Measurements from ENCODE around the gene TSPEAR. TPM values are rescaled to one million over a fixed set of nuclear protein-coding genes. Genes with fewer than 3 reads are reported as not detected.

Gene TSPEAR
- total RNA-seq, 1 donor from 2014 or later = 0.34 TPM

DNA sequence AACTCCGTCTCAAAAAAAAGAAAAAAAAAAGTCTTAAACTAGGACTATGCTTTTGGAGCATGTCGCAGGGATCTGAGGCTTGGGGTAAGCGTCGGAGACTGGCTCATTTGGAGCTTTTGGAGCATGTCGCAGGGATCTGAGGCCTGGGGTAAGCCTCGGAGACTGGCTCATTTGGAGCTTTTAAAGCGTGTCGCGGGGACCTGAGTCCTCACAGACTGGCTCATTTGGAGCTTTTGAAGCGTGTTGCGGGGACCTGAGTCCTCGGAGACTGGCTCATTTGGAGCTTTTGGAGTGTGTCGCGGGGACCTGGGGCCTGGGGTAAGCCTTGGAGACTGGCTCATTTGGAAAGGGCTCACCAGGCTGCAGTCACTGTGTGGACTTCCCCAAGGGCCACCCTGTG is 13.6 kb upstream of the TSPEAR start:
- H3K36me3 Mint-ChIP-seq = no peaks in the 10 kb centered on the region
- TF ChIP-seq, protein P1, sequence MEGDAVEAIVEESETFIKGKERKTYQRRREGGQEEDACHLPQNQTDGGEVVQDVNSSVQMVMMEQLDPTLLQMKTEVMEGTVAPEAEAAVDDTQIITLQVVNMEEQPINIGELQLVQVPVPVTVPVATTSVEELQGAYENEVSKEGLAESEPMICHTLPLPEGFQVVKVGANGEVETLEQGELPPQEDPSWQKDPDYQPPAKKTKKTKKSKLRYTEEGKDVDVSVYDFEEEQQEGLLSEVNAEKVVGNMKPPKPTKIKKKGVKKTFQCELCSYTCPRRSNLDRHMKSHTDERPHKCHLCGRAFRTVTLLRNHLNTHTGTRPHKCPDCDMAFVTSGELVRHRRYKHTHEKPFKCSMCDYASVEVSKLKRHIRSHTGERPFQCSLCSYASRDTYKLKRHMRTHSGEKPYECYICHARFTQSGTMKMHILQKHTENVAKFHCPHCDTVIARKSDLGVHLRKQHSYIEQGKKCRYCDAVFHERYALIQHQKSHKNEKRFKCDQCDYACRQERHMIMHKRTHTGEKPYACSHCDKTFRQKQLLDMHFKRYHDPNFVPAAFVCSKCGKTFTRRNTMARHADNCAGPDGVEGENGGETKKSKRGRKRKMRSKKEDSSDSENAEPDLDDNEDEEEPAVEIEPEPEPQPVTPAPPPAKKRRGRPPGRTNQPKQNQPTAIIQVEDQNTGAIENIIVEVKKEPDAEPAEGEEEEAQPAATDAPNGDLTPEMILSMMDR (conservative IDR thresholded peaks at IDR 0.05) = no peak
- peaks cover 29% of the 10 kb centered on the region for H3K27me3 Mint-ChIP-seq
- DNase-seq (ENCODE audit: extremely low spot score, unreplicated experiment) = peak; percentile 43
- peaks cover 10% of the 10 kb centered on the region for H3K4me1 Mint-ChIP-seq (ENCODE audit: unreplicated experiment)
- H3K9me3 Mint-ChIP-seq = no peaks in the 10 kb centered on the region
- no peak overlapping the region for H3K4me3 Mint-ChIP-seq
- H3K27ac Mint-ChIP-seq = no peak overlapping the region

DNA sequence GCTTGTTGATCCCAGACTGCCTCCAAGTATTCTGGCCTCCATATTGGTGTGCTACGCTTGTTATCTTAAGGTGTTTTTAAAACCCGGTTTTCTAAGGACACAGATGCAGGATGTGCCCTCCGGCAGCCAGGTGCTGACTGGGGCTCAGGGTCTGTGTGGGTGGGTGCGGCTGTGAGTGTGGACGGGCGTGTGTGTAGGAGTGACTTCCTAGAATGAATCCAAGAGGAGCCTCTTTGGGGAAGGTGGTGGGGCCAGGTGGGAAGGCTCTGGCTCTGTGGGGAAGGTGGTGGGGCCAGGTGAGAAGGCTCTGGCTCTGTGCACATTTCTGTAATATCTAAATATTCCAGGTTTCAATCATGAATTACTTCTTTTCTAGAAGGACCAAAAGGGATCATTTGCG is 12.8 kb upstream of the TSPEAR start:
- Mint-ChIP-seq H3K4me3 (peak overlapping the region; percentile 45), H3K4me1 (ENCODE audit: unreplicated experiment) (peaks cover 10% of the 10 kb centered on the region), H3K27me3 (peaks cover 35% of the 10 kb centered on the region), H3K9me3 (no peaks in the 10 kb centered on the region), H3K36me3 (no peaks in the 10 kb centered on the region), H3K27ac (no peak overlapping the region)
- TF ChIP-seq, protein P1 (conservative IDR thresholded peaks at IDR 0.05) = no peak
- DNase-seq (ENCODE audit: extremely low spot score, unreplicated experiment) = peak; percentile 65

DNA sequence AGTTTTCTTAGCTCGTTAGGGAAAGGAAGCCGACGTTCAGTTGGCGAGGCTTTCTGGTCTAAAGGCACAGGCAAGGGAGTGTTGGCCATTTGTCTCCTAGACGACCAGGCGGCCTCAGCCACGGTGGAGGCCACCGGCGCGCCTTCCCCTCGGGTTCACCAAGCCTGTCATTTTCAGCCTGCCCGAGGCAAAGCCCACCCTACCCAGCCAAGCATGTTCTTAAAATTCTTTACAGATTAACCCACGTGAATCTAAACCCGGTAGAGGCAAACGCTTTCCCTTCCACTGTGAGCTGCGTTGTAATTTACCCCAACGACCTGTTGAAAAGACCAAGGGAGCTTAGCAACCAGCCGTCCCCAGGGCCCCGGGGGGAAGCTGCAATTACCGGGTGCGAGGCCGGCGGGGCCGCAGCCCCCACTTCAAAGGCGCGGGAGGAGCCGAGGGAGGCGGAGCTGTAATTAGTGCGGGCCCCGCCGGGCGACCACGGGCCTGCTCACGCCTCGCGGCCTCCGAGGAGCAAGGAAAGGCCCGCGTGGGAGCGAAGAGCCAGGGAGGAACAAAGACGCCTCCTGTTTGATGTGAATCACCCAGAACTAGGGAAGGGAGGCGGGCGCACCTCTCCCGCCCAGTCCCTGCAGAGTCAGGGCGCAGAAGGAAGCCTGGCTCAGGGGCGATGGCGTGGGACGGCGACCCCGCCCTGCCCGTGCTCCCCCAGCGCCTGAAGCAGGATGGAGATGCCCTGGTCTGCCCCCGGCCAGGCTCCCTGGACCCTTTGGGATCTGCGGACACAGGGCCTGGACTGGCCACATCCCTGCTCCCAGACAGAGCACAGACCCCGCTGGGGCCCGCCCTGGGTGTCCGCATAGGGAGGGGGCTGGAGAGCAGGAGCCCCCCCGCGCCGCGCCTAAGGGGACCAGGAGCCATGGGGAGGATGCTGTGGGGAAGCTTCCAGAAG is 12.1 kb upstream of the TSPEAR start:
- Mint-ChIP-seq H3K27ac (peak overlapping the region; percentile 83), H3K4me3 (peak overlapping the region; percentile 74), H3K9me3 (no peaks in the 10 kb centered on the region), H3K4me1 (ENCODE audit: unreplicated experiment) (peaks cover 10% of the 10 kb centered on the region), H3K27me3 (peaks cover 43% of the 10 kb centered on the region), H3K36me3 (no peaks in the 10 kb centered on the region)
- DNase-seq (ENCODE audit: extremely low spot score, unreplicated experiment) = peak; percentile 68
- TF ChIP-seq, protein P1 (conservative IDR thresholded peaks at IDR 0.05) = no peak

DNA sequence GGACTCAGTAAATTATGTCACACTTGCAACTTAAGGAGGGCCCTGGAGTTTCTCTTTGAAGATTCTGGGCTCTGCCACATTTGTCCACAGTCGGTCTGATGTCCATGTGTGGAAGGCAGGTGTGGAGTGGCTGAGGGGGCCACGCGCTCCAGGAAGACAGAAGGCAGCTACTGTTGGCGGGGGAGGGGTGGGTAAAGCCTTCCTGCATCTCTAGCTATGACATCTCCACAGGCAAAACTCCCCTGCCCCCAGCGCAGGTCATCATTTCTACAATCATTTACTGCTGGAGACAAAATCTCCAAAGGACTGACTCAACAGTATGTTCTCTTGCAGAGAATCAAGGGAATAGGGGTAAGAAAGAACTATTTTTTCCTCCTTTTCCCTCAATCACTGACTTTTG is 11.4 kb upstream of the TSPEAR start:
- peaks cover 46% of the 10 kb centered on the region for H3K27me3 Mint-ChIP-seq
- TF ChIP-seq, protein P1 (conservative IDR thresholded peaks at IDR 0.05) = no peak
- no peaks in the 10 kb centered on the region for H3K36me3 Mint-ChIP-seq
- peaks cover 10% of the 10 kb centered on the region for H3K4me1 Mint-ChIP-seq (ENCODE audit: unreplicated experiment)
- peak overlapping the region; percentile 74 for H3K4me3 Mint-ChIP-seq
- H3K27ac Mint-ChIP-seq = peak overlapping the region; percentile 83
- no peaks in the 10 kb centered on the region for H3K9me3 Mint-ChIP-seq
- DNase-seq (ENCODE audit: extremely low spot score, unreplicated experiment) = peak; percentile 54

DNA sequence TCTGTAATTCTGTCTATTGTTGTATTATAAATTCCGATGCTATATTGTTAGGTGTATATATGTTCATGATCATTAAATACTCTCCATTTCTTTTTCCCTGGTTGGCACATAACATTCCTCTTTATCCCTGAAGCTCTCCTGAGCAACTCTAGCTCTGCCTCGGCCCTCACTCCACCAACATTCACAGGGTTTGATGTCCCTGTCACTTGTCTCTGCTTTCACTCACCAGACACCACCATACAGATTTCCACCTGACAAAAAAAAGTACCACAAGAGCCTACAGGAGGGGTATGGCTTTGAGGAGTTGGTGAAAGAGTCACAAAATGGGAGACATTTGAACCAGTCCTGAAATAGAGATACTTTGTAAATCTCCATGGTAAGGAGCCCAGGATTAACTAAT is 8.8 kb upstream of the TSPEAR start:
- Mint-ChIP-seq H3K36me3 (no peaks in the 10 kb centered on the region), H3K9me3 (no peaks in the 10 kb centered on the region), H3K27ac (no peak overlapping the region), H3K4me1 (ENCODE audit: unreplicated experiment) (peaks cover 10% of the 10 kb centered on the region), H3K27me3 (peaks cover 54% of the 10 kb centered on the region), H3K4me3 (no peak overlapping the region)
- TF ChIP-seq, protein P1 (conservative IDR thresholded peaks at IDR 0.05) = no peak
- DNase-seq (ENCODE audit: extremely low spot score, unreplicated experiment) = peak; percentile 4

Data from type B pancreatic cell (in vitro differentiated cells).